Duodenal mucosa (tissue), 2 donors: ENCODE measurements around the gene SLC35G2.
"Not testable (repeated sequence)": the region's sequence is repeated elsewhere in the genome, so short reads cannot be mapped to it uniquely, and the experiment has no call there.

Experiments used
- H3K27ac ChIP-seq: one replicate; pipeline ENCODE4 v1.7.0; 2013; ENCODE audit warnings: low read depth, low read length
- H3K27me3 ChIP-seq, 2 donors: one replicate each; pipeline ENCODE4 v1.7.0; 2013; ENCODE audit warnings: low read length in 2 of 2, control low read depth in 1 of 2; ENCODE audit not compliant: insufficient read depth in 2 of 2, control insufficient read depth in 1 of 2
- H3K36me3 ChIP-seq, 2 donors: one replicate each; pipeline ENCODE4 v1.7.0; 2013; ENCODE audit warnings: low read length in 2 of 2, control low read depth in 1 of 2; ENCODE audit not compliant: insufficient read depth in 2 of 2, control insufficient read depth in 1 of 2
- H3K4me1 ChIP-seq, 2 donors: one replicate each; pipeline ENCODE4 v1.7.0; 2013; ENCODE audit warnings: low read length in 2 of 2, control low read depth in 1 of 2; ENCODE audit not compliant: insufficient read depth in 2 of 2, control insufficient read depth in 1 of 2
- H3K4me3 ChIP-seq, 2 donors: one replicate each; pipeline ENCODE4 v1.7.0; 2013; ENCODE audit warnings: low read length in 2 of 2, low read depth in 1 of 2
- H3K9ac ChIP-seq, 2 donors: one replicate each; pipeline ENCODE4 v1.7.0; 2013; ENCODE audit warnings: low read length in 2 of 2, low read depth in 1 of 2
- H3K9me3 ChIP-seq, 2 donors: one replicate each; pipeline ENCODE4 v1.7.0; 2013; ENCODE audit warnings: low read length in 2 of 2, control low read depth in 1 of 2; ENCODE audit not compliant: control insufficient read depth in 1 of 2

The SLC35G2 gene

GRCh38 chr3:136883967-136884720, 65.2 kb downstream of the SLC35G2 start:
- Histone ChIP-seq H3K27me3 (no peaks in the 10 kb centered on the region), H3K27ac (no peak overlapping the region), H3K9ac (no peak overlapping the region), H3K36me3 (no peaks in the 10 kb centered on the region), H3K4me3 (no peak overlapping the region), H3K4me1 (peaks cover 3 to 6% of the 10 kb centered on the region in 2 donors), H3K9me3 (no peaks in the 10 kb centered on the region)

GRCh38 chr3:136885357-136886213, 66.7 kb downstream of the SLC35G2 start:
- Histone ChIP-seq H3K9ac (no peak overlapping the region), H3K9me3 (no peaks in the 10 kb centered on the region), H3K4me1 (peaks cover 3 to 6% of the 10 kb centered on the region in 2 donors), H3K27ac (no peak overlapping the region), H3K4me3 (no peak overlapping the region), H3K27me3 (no peaks in the 10 kb centered on the region), H3K36me3 (no peaks in the 10 kb centered on the region)

- Histone ChIP-seq H3K4me3 (no peak overlapping the region), H3K27ac (no peak overlapping the region), H3K4me1 (peaks cover 6 to 11% of the 10 kb centered on the region in 2 donors), H3K27me3 (no peaks in the 10 kb centered on the region), H3K9ac (no peak overlapping the region), H3K9me3 (no peaks in the 10 kb centered on the region), H3K36me3 (no peaks in the 10 kb centered on the region)
Observed at GRCh38 chr3:136889947-136890346, 71.0 kb downstream of the SLC35G2 start.

- Histone ChIP-seq H3K27ac (no peak overlapping the region), H3K27me3 (no peaks in the 10 kb centered on the region), H3K9me3 (no peaks in the 10 kb centered on the region), H3K36me3 (no peaks in the 10 kb centered on the region), H3K4me1 (peaks cover 0 to 11% of the 10 kb centered on the region in 2 donors), H3K4me3 (no peak overlapping the region), H3K9ac (no peak overlapping the region)
Observed at GRCh38 chr3:136891934-136892855, 73.3 kb downstream of the SLC35G2 start.

GRCh38 chr3:136893848-136894443, 75.0 kb downstream of the SLC35G2 start:
- H3K9me3 ChIP-seq: no peaks in the 10 kb centered on the region
- peaks cover 0 to 11% of the 10 kb centered on the region in 2 donors for H3K4me1 ChIP-seq
- no peak overlapping the region for H3K27ac ChIP-seq
- no peaks in the 10 kb centered on the region for H3K36me3 ChIP-seq
- no peaks in the 10 kb centered on the region for H3K27me3 ChIP-seq
- H3K9ac ChIP-seq: no peak overlapping the region
- H3K4me3 ChIP-seq: no peak overlapping the region

- not testable (repeated sequence) for H3K36me3 ChIP-seq, H3K4me3 ChIP-seq, H3K9me3 ChIP-seq, H3K27me3 ChIP-seq, H3K9ac ChIP-seq, H3K27ac ChIP-seq
- peaks cover 0 to 18% of the 10 kb centered on the region in 2 donors for H3K4me1 ChIP-seq
Observed at GRCh38 chr3:136897171-136897570, 78.2 kb downstream of the SLC35G2 start.

- H3K27ac ChIP-seq: no peak overlapping the region
- H3K4me1 ChIP-seq: peaks cover 0 to 17% of the 10 kb centered on the region in 2 donors
- peaks cover 0 to under 1% of the 10 kb centered on the region in 2 donors for H3K9me3 ChIP-seq
- H3K9ac ChIP-seq: no peak overlapping the region
- no peaks in the 10 kb centered on the region for H3K36me3 ChIP-seq
- no peaks in the 10 kb centered on the region for H3K27me3 ChIP-seq
- H3K4me3 ChIP-seq: no peak overlapping the region
Observed at GRCh38 chr3:136898549-136898948, 79.6 kb downstream of the SLC35G2 start.

- H3K4me3 ChIP-seq: no peak overlapping the region
- no peaks in the 10 kb centered on the region for H3K27me3 ChIP-seq
- H3K9me3 ChIP-seq: peaks cover 0 to 4% of the 10 kb centered on the region in 2 donors
- H3K36me3 ChIP-seq: no peaks in the 10 kb centered on the region
- no peak overlapping the region for H3K27ac ChIP-seq
- peaks cover 0 to 13% of the 10 kb centered on the region in 2 donors for H3K4me1 ChIP-seq
- no peak overlapping the region for H3K9ac ChIP-seq
Observed at GRCh38 chr3:136898954-136899353, 80.0 kb downstream of the SLC35G2 start.

GRCh38 chr3:136899622-136900158, 80.8 kb downstream of the SLC35G2 start:
- Histone ChIP-seq H3K4me1 (peaks cover 0 to 7% of the 10 kb centered on the region in 2 donors), H3K9ac (no peak overlapping the region), H3K27me3 (no peaks in the 10 kb centered on the region), H3K27ac (no peak overlapping the region), H3K9me3 (peaks cover 0 to 11% of the 10 kb centered on the region in 2 donors), H3K4me3 (no peak overlapping the region), H3K36me3 (no peaks in the 10 kb centered on the region)
